ENCODE data around the gene OSMR.

The OSMR gene

GRCh38 chr5:38896760-38897159 lies 50.9 kb downstream of the OSMR start:
- Histone ChIP-seq H3K4me3 (ENCODE audit: low read depth, low read length) (no peak overlapping the region), H3K79me2 (no peaks in the 10 kb centered on the region), H3K36me3 (ENCODE audit: control insufficient read depth, insufficient read depth, low read length) (no peaks in the 10 kb centered on the region), H2AFZ (no peak overlapping the region), H3K4me2 (ENCODE audit: low read length) (no peak overlapping the region), H3K27me3 (ENCODE audit: control insufficient read depth, insufficient read depth, low read length) (no peaks in the 10 kb centered on the region), H3K9me3 (ENCODE audit: control insufficient read depth, low read length) (no peaks in the 10 kb centered on the region), H3K4me1 (no peaks in the 10 kb centered on the region), H3K9ac (no peak overlapping the region), H3K27ac (no peak overlapping the region)
- TF ChIP-seq CTCF (IDR thresholded peaks at IDR 0.05), result no peak

GRCh38 chr5:38899936-38900335 lies 54.1 kb downstream of the OSMR start:
- Histone ChIP-seq H3K27ac (no peak overlapping the region), H3K27me3 (ENCODE audit: control insufficient read depth, insufficient read depth, low read length) (no peaks in the 10 kb centered on the region), H3K4me2 (ENCODE audit: low read length) (no peak overlapping the region), H3K79me2 (no peaks in the 10 kb centered on the region), H3K9ac (no peak overlapping the region), H3K36me3 (ENCODE audit: control insufficient read depth, insufficient read depth, low read length) (no peaks in the 10 kb centered on the region), H2AFZ (no peak overlapping the region), H3K4me3 (ENCODE audit: low read depth, low read length) (no peak overlapping the region), H3K4me1 (no peaks in the 10 kb centered on the region), H3K9me3 (ENCODE audit: control insufficient read depth, low read length) (no peaks in the 10 kb centered on the region)
- no peak for TF ChIP-seq CTCF (IDR thresholded peaks at IDR 0.05)

- no peaks in the 10 kb centered on the region for H3K27me3 ChIP-seq (ENCODE audit: control insufficient read depth, insufficient read depth, low read length)
- H3K9me3 ChIP-seq (ENCODE audit: control insufficient read depth, low read length), result no peaks in the 10 kb centered on the region
- no peaks in the 10 kb centered on the region for H3K4me1 ChIP-seq
- H3K27ac ChIP-seq, result no peak overlapping the region
- H2AFZ ChIP-seq, result no peak overlapping the region
- no peak for TF ChIP-seq CTCF (IDR thresholded peaks at IDR 0.05)
- no peaks in the 10 kb centered on the region for H3K36me3 ChIP-seq (ENCODE audit: control insufficient read depth, insufficient read depth, low read length)
- no peak overlapping the region for H3K4me2 ChIP-seq (ENCODE audit: low read length)
- no peak overlapping the region for H3K9ac ChIP-seq
- H3K79me2 ChIP-seq, result no peaks in the 10 kb centered on the region
- no peak overlapping the region for H3K4me3 ChIP-seq (ENCODE audit: low read depth, low read length)
These were observed 59.7 kb downstream of the OSMR start for GRCh38 chr5:38905516-38905915.

GRCh38 chr5:38906503-38906902 lies 60.7 kb downstream of the OSMR start:
- TF ChIP-seq CTCF (IDR thresholded peaks at IDR 0.05), result no peak
- H3K4me2 ChIP-seq (ENCODE audit: low read length), result no peak overlapping the region
- no peaks in the 10 kb centered on the region for H3K79me2 ChIP-seq
- no peaks in the 10 kb centered on the region for H3K9me3 ChIP-seq (ENCODE audit: control insufficient read depth, low read length)
- no peak overlapping the region for H2AFZ ChIP-seq
- H3K27me3 ChIP-seq (ENCODE audit: control insufficient read depth, insufficient read depth, low read length), result no peaks in the 10 kb centered on the region
- H3K36me3 ChIP-seq (ENCODE audit: control insufficient read depth, insufficient read depth, low read length), result no peaks in the 10 kb centered on the region
- no peak overlapping the region for H3K9ac ChIP-seq
- H3K27ac ChIP-seq, result no peak overlapping the region
- no peaks in the 10 kb centered on the region for H3K4me1 ChIP-seq
- H3K4me3 ChIP-seq (ENCODE audit: low read depth, low read length), result no peak overlapping the region

- TF ChIP-seq CTCF (IDR thresholded peaks at IDR 0.05), result no peak
- no peak overlapping the region for H3K27ac ChIP-seq
- no peak overlapping the region for H2AFZ ChIP-seq
- H3K4me1 ChIP-seq, result no peaks in the 10 kb centered on the region
- no peak overlapping the region for H3K4me3 ChIP-seq (ENCODE audit: low read depth, low read length)
- H3K27me3 ChIP-seq (ENCODE audit: control insufficient read depth, insufficient read depth, low read length), result no peaks in the 10 kb centered on the region
- no peaks in the 10 kb centered on the region for H3K79me2 ChIP-seq
- H3K9ac ChIP-seq, result no peak overlapping the region
- no peaks in the 10 kb centered on the region for H3K36me3 ChIP-seq (ENCODE audit: control insufficient read depth, insufficient read depth, low read length)
- no peaks in the 10 kb centered on the region for H3K9me3 ChIP-seq (ENCODE audit: control insufficient read depth, low read length)
- no peak overlapping the region for H3K4me2 ChIP-seq (ENCODE audit: low read length)
These were observed 66.1 kb downstream of the OSMR start for GRCh38 chr5:38911933-38912332.
